GM23338 (cell line): Measurements from ENCODE around the gene CATSPER3. TPM values are rescaled to one million over a fixed set of nuclear protein-coding genes. Genes with fewer than 3 reads are reported as not detected.

Experiments used
- ATAC-seq: fragments of 200-7000 bp; cut with Tn5 transposase; 3 replicates; pipeline ENCODE4 v1.9.1; 2020
- DNase-seq: peaks from one replicate; pipeline ENCODE4 v3.0.0-alpha.2; 2015; ENCODE audit warnings: low spot score
- H2AFZ ChIP-seq: fragments of 200-600 bp; sonication (generic); 2 replicates; pipeline ENCODE4 v1.8.0; 2016; ENCODE audit warnings: antibody characterized with exemption, mild to moderate bottlenecking, moderate library complexity
- H3F3A ChIP-seq: fragments of 200-600 bp; sonication (generic); replicated peaks from 2 replicates; pipeline ENCODE4 v1.8.0; 2017; ENCODE audit warnings: antibody characterized with exemption, mixed run types, low read depth
- H3K27ac ChIP-seq: fragments of 200-600 bp; sonication (generic); 2 replicates; pipeline ENCODE4 v1.6.1; 2016; ENCODE audit warnings: low read depth
- H3K27me3 ChIP-seq: fragments of 200-600 bp; sonication (generic); 2 replicates; pipeline ENCODE4 v1.8.0; 2016; ENCODE audit warnings: mild to moderate bottlenecking, mixed run types, moderate library complexity; ENCODE audit not compliant: insufficient read depth
- H3K36me3 ChIP-seq: fragments of 200-600 bp; sonication (generic); 2 replicates; pipeline ENCODE4 v1.8.0; 2016; ENCODE audit warnings: mild to moderate bottlenecking; ENCODE audit not compliant: insufficient read depth
- H3K4me1 ChIP-seq: fragments of 200-600 bp; sonication (generic); 2 replicates; pipeline ENCODE4 v1.8.0; 2016; ENCODE audit warnings: mild to moderate bottlenecking, moderate library complexity; ENCODE audit not compliant: insufficient read depth
- H3K4me2 ChIP-seq: fragments of 200-600 bp; sonication (generic); 2 replicates; pipeline ENCODE4 v1.7.1; 2017; ENCODE audit warnings: mixed run types
- H3K4me3 ChIP-seq: fragments of 200-600 bp; sonication (generic); 2 replicates; pipeline ENCODE4 v1.6.1; 2016; ENCODE audit warnings: mixed run types
- H3K79me2 ChIP-seq: fragments of 200-600 bp; sonication (generic); replicated peaks from 2 replicates; pipeline ENCODE4 v1.8.0; 2017; ENCODE audit warnings: mild to moderate bottlenecking; ENCODE audit not compliant: insufficient read depth
- H3K9me2 ChIP-seq: fragments of 200-600 bp; sonication (generic); 2 replicates; pipeline ENCODE4 v1.8.0; 2017; ENCODE audit not compliant: insufficient read depth
- H4K20me1 ChIP-seq: fragments of 200-600 bp; sonication (generic); replicated peaks from 2 replicates; pipeline ENCODE4 v1.8.0; 2017; ENCODE audit warnings: mild to moderate bottlenecking; ENCODE audit not compliant: insufficient read depth
- H3K27ac Mint-ChIP-seq: 2 replicates; pipeline ENCODE4 v1.8.0; 2020; ENCODE audit warnings: inconsistent platforms, mild to moderate bottlenecking, moderate library complexity, mixed read lengths
- H3K27me3 Mint-ChIP-seq: 3 replicates; pipeline ENCODE4 v1.8.0; 2022; ENCODE audit warnings: low read depth, mild to moderate bottlenecking, moderate library complexity, mixed read lengths, inconsistent platforms; ENCODE audit not compliant: insufficient read depth, poor library complexity
- H3K36me3 Mint-ChIP-seq: 3 replicates; pipeline ENCODE4 v1.8.0; 2021; ENCODE audit warnings: low read depth, mild to moderate bottlenecking, inconsistent platforms, moderate library complexity, mixed read lengths
- H3K4me1 Mint-ChIP-seq: 3 replicates; pipeline ENCODE4 v1.8.0; 2020; ENCODE audit warnings: mild to moderate bottlenecking, inconsistent platforms, mixed read lengths
- H3K4me3 Mint-ChIP-seq: 3 replicates; pipeline ENCODE4 v1.8.0; 2021; ENCODE audit warnings: moderate library complexity, mild to moderate bottlenecking, inconsistent platforms, mixed read lengths
- H3K9me3 Mint-ChIP-seq: 3 replicates; pipeline ENCODE4 v1.8.0; 2020; ENCODE audit warnings: moderate library complexity, mild to moderate bottlenecking, inconsistent platforms, mixed read lengths
- CREB1 ChIP-seq: fragments of 250-450 bp; sonication (Bioruptor Pico); IDR thresholded peaks from 2 replicates; pipeline ENCODE4 v1.5.0; 2020; ENCODE audit warnings: low read depth, mild to moderate bottlenecking, moderate library complexity
- CTCF ChIP-seq, 2 experiments: fragments of 200-600 bp in 1 of 2; sonication (generic) in 1 of 2; conservative IDR thresholded peaks; 2 replicates each; pipeline versions ENCODE4 v1.5.1 to v1.6.1; 2016 to 2017; ENCODE audit warnings: antibody characterized with exemption in 2 of 2, low read depth in 2 of 2, mild to moderate bottlenecking in 2 of 2, moderate library complexity in 1 of 2
- EZH2 ChIP-seq: fragments of 200-600 bp; sonication (generic); IDR thresholded peaks from one replicate; pipeline ENCODE4 v1.8.0; 2017; ENCODE audit warnings: antibody characterized with exemption, mild to moderate bottlenecking, low read depth; ENCODE audit not compliant: unreplicated experiment
- EZH2phosphoT487 ChIP-seq: fragments of 200-600 bp; sonication (generic); IDR thresholded peaks from one replicate; pipeline ENCODE4 v1.8.1; 2018; ENCODE audit warnings: antibody characterized with exemption; ENCODE audit not compliant: unreplicated experiment
- NANOG ChIP-seq: IDR thresholded peaks from 2 replicates; pipeline ENCODE4 v1.6.1; 2016; ENCODE audit warnings: antibody characterized with exemption, borderline replicate concordance
- POLR2AphosphoS5 ChIP-seq: IDR thresholded peaks from 2 replicates; pipeline ENCODE4 v1.6.1; 2016; ENCODE audit warnings: antibody characterized with exemption, low read depth
- ZNF114 ChIP-seq: fragments of 250-450 bp; sonication (Bioruptor Pico); IDR thresholded peaks from 2 replicates; pipeline ENCODE4 v1.5.0; 2020; ENCODE audit warnings: mild to moderate bottlenecking, moderate library complexity
- ZNF331 ChIP-seq: fragments of 250-450 bp; sonication (Bioruptor Pico); IDR thresholded peaks from 2 replicates; pipeline ENCODE4 v1.5.0; 2020; ENCODE audit warnings: low read depth, mild to moderate bottlenecking, moderate library complexity
- ZNF462 ChIP-seq: fragments of 250-450 bp; sonication (Bioruptor Pico); IDR thresholded peaks from 2 replicates; pipeline ENCODE4 v1.5.0; 2020; ENCODE audit warnings: mild to moderate bottlenecking, moderate library complexity
- polyA plus RNA-seq: library from polyadenylated mRNA; unstranded; fragments of >200 nt; fragmentation: Nextera tagmentation; extraction: Ambion mirVana; gene quantifications from 2 replicates; pipeline ENCODE4 v1.2.1, GENCODE V29; 2016
- total RNA-seq: library from RNA; depleted of rRNA; stranded (reverse); fragments of >200 nt; shearing (Covaris generic); gene quantifications from 2 replicates; pipeline ENCODE4 v1.2.3, GENCODE V29; 2014

CATSPER3 gene
- total and polyA plus RNA-seq, 2 experiments from 2014 or later = 0.19 TPM; not detected in 1

GRCh38 chr5:135018457-135018856, 50.8 kb downstream of the CATSPER3 start:
- no peak for ATAC-seq
- H3K4me2 ChIP-seq = no peak overlapping the region
- H2AFZ ChIP-seq = no peak overlapping the region
- 0 out of 2 replicates have a peak, but pooled peaks cover 4% of the 10 kb centered on the region for H3K27me3 ChIP-seq
- DNase-seq = no peak
- H3K79me2 ChIP-seq = no peaks in the 10 kb centered on the region
- no peaks in the 10 kb centered on the region for H4K20me1 ChIP-seq
- H3K4me3 ChIP-seq = no peak overlapping the region
- Mint-ChIP-seq H3K9me3 (no peaks in the 10 kb centered on the region), H3K36me3 (no peaks in the 10 kb centered on the region; the same call in 2 of the 3 replicates), H3K27ac (no peak overlapping the region), H3K4me1 (peaks cover 5% of the 10 kb centered on the region), H3K27me3 (peaks cover 22% of the 10 kb centered on the region), H3K4me3 (no peak overlapping the region)
- no peaks in the 10 kb centered on the region for H3K9me2 ChIP-seq
- no peaks in the 10 kb centered on the region for H3K36me3 ChIP-seq
- H3K27ac ChIP-seq = no peak overlapping the region
- no peaks in the 10 kb centered on the region for H3F3A ChIP-seq
- no peaks in the 10 kb centered on the region for H3K4me1 ChIP-seq
- no peak for TF ChIP-seq POLR2AphosphoS5
- no peak for TF ChIP-seq ZNF331 (CRISPR knock-in tag)
- TF ChIP-seq ZNF114 (CRISPR knock-in tag) = no peak
- no peak for TF ChIP-seq ZNF462 (CRISPR knock-in tag)
- no peak for TF ChIP-seq EZH2phosphoT487
- no peak for TF ChIP-seq NANOG
- TF ChIP-seq CREB1 (CRISPR knock-in tag) = no peak

- Histone ChIP-seq H3K9me2 (no peaks in the 10 kb centered on the region), H4K20me1 (no peaks in the 10 kb centered on the region), H3F3A (no peaks in the 10 kb centered on the region), H3K27me3 (peaks cover 10% of the 10 kb centered on the region; the same call in 1 of the 2 replicates), H3K4me3 (no peak overlapping the region), H2AFZ (no peak overlapping the region), H3K4me2 (no peak overlapping the region), H3K79me2 (no peaks in the 10 kb centered on the region), H3K27ac (no peak overlapping the region), H3K4me1 (no peaks in the 10 kb centered on the region), H3K36me3 (no peaks in the 10 kb centered on the region)
- DNase-seq (peak; percentile 23), ATAC-seq (peak; percentile 31; the same call in 2 of the 3 replicates)
- H3K4me1 Mint-ChIP-seq = peaks cover 2% of the 10 kb centered on the region; the same call in 2 of the 3 replicates
- no peaks in the 10 kb centered on the region; the same call in 2 of the 3 replicates for H3K36me3 Mint-ChIP-seq
- H3K4me3 Mint-ChIP-seq = no peak overlapping the region
- H3K27me3 Mint-ChIP-seq = peaks cover 22% of the 10 kb centered on the region
- no peak for TF ChIP-seq EZH2
- TF ChIP-seq CTCF (conservative IDR thresholded peaks at IDR 0.05; ENCODE audit: low read depth in 2 of 2) = peak in 1 of 2 experiments; percentile 58; a peak in 2 of 4 replicates
- no peak overlapping the region for H3K27ac Mint-ChIP-seq
- H3K9me3 Mint-ChIP-seq = no peaks in the 10 kb centered on the region
Observed at GRCh38 chr5:135019314-135019713, 51.6 kb downstream of the CATSPER3 start.
